Measurements from ENCODE around the gene TANC1.

- TF ChIP-seq CTCF (conservative IDR thresholded peaks at IDR 0.05; ENCODE audit: low read length): no peak
- no peak for TF ChIP-seq EZH2phosphoT487 (IDR thresholded peaks at IDR 0.05; ENCODE audit: borderline replicate concordance)
Measured at GRCh38 chr2:159042115-159042850, 73.8 kb downstream of the TANC1 start.
